CD8-positive, alpha-beta memory T cell (primary cell): ENCODE results near the gene INSL3. TPM values are rescaled to one million over a fixed set of nuclear protein-coding genes. Genes with fewer than 3 reads are reported as not detected.
A peak's percentile ranks its signal among the peaks of the same experiment; 100 is the strongest.

Experiments
- CTCF ChIA-PET: fragments of 350-600 bp; sonication (Branson Sonifier 250); formaldehyde crosslinking; loops from one replicate; lab custom pipeline; 2021; ENCODE audit warnings: antibody characterized with exemption; lab: Charles Lee
- POLR2A ChIA-PET: fragments of 350-600 bp; sonication (Branson Sonifier 250); formaldehyde crosslinking; loops from one replicate; lab custom pipeline; 2021; ENCODE audit warnings: antibody characterized with exemption; lab: Charles Lee
- DNase-seq, 5 donors: peaks; one replicate each; pipeline versions ENCODE4 v3.0.0 to v3.0.0-alpha.2; 2020 to 2022; ENCODE audit warnings: mixed read lengths in 1 of 5
- H3K27ac ChIP-seq: one replicate; pipeline ENCODE4 v1.7.0; 2013; ENCODE audit warnings: low read depth, mild to moderate bottlenecking, low read length, moderate library complexity
- H3K27me3 ChIP-seq: 2 replicates; pipeline ENCODE4 v1.7.0; 2013; ENCODE audit warnings: low read length, mild to moderate bottlenecking; ENCODE audit not compliant: insufficient read depth, poor library complexity, severe bottlenecking
- H3K36me3 ChIP-seq: 2 replicates; pipeline ENCODE4 v1.7.0; 2013; ENCODE audit warnings: mild to moderate bottlenecking, low read length, moderate library complexity; ENCODE audit not compliant: insufficient read depth
- H3K4me1 ChIP-seq: 2 replicates; pipeline ENCODE4 v1.7.0; 2013; ENCODE audit warnings: mild to moderate bottlenecking, low read length, moderate library complexity; ENCODE audit not compliant: insufficient read depth
- H3K4me3 ChIP-seq: 2 replicates; pipeline ENCODE4 v1.7.0; 2013; ENCODE audit warnings: mild to moderate bottlenecking, low read length
- H3K9me3 ChIP-seq: 2 replicates; pipeline ENCODE4 v1.7.0; 2013; ENCODE audit warnings: mild to moderate bottlenecking, low read length
- H3K27ac Mint-ChIP-seq, 8 donors: one replicate each; pipeline ENCODE4 v1.8.0; 2020 to 2021; ENCODE audit warnings: mixed read lengths in 8 of 8, mild to moderate bottlenecking in 6 of 8, inconsistent platforms in 3 of 8, moderate library complexity in 3 of 8
- H3K27me3 Mint-ChIP-seq, 2 donors: one replicate each; pipeline ENCODE4 v1.8.0; 2020 to 2021; ENCODE audit warnings: mixed read lengths in 2 of 2, mild to moderate bottlenecking in 1 of 2, moderate library complexity in 1 of 2
- H3K36me3 Mint-ChIP-seq, 3 donors: one replicate each; pipeline ENCODE4 v1.8.0; 2020 to 2021; ENCODE audit warnings: mixed read lengths in 3 of 3, inconsistent platforms in 1 of 3, mild to moderate bottlenecking in 1 of 3
- H3K4me1 Mint-ChIP-seq, 3 donors: one replicate each; pipeline ENCODE4 v1.8.0; 2020 to 2021; ENCODE audit warnings: mixed read lengths in 3 of 3, inconsistent platforms in 1 of 3, mild to moderate bottlenecking in 1 of 3
- H3K4me3 Mint-ChIP-seq, 7 donors: one replicate each; pipeline ENCODE4 v1.8.0; 2020 to 2021; ENCODE audit warnings: mixed read lengths in 7 of 7, mild to moderate bottlenecking in 6 of 7, moderate library complexity in 4 of 7, inconsistent platforms in 2 of 7
- H3K9me3 Mint-ChIP-seq, 5 donors: one replicate each; pipeline ENCODE4 v1.8.0; 2020 to 2022; ENCODE audit warnings: mixed read lengths in 5 of 5, mild to moderate bottlenecking in 3 of 5, moderate library complexity in 2 of 5, inconsistent platforms in 1 of 5
- polyA plus RNA-seq: library from polyadenylated mRNA; unstranded; fragments of 300-500 nt; fragmentation: Illumina TruSeq; gene quantifications from one replicate; pipeline ENCODE4 v1.2.3, GENCODE V29; 2021
- total RNA-seq, 2 experiments: library from RNA; stranded (reverse); gene quantifications; one replicate each; pipeline ENCODE4 v1.2.3, GENCODE V29; 2021

Gene INSL3
- total and polyA plus RNA-seq, 3 experiments from 2014 or later: 1.8 to 2.9 (median 2.6) TPM

GRCh38 chr19:17826508-17827056, 5.3 kb upstream of the INSL3 start:
- CTCF ChIA-PET: interaction anchor here (1.5 kb wide), 1 partner anchor 44 kb away, joined by 3 read pairs; no protein-coding TSS in a partner anchor
- H3K27ac ChIP-seq: no peak overlapping the region
- POLR2A ChIA-PET: interaction anchor here (0.6 kb wide), 1 partner anchor 20 kb away, joined by 3 read pairs; no protein-coding TSS in a partner anchor

DNA sequence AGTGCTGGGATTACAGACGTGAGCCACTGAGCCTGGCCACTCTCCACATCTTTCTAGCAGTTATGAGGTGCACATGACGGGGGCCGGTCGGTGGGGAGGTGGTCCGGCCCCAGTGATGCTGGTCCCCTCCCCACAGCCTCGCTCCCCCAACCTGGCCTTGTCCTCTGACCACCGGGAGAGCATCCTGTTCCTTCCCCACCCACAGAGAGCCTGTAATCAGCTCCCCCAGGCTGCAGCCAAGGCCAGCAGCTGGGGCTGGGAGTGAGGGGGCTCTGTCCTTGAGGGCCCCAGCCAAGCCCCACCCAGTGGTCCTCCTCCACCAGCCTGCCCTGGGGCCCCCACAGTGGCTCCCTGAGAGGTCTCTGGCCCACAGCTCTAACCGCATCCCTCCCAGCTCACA, 3.0 kb upstream of the INSL3 start:
- ChIA-PET CTCF (no interaction called here), POLR2A (no interaction called here)
- Mint-ChIP-seq H3K4me3 (no peak overlapping the region), H3K4me1 (peaks cover 0 to 4% (median 0%) of the 10 kb centered on the region in 3 donors), H3K27ac (peak overlapping the region in 3 of 8 donors; percentile 13 to 70 (median 51)), H3K27me3 (peaks cover 0 to 2% of the 10 kb centered on the region in 2 donors), H3K36me3 (peaks cover 0 to 26% (median 4%) of the 10 kb centered on the region in 3 donors), H3K9me3 (no peaks in the 10 kb centered on the region)
- no peak for DNase-seq
- Histone ChIP-seq H3K27me3 (no peaks in the 10 kb centered on the region), H3K9me3 (no peaks in the 10 kb centered on the region), H3K27ac (no peak overlapping the region), H3K36me3 (peaks cover 2% of the 10 kb centered on the region), H3K4me3 (no peak overlapping the region), H3K4me1 (no peaks in the 10 kb centered on the region)

More at GRCh38 chr19:17826508-17827056, 5.3 kb upstream of the INSL3 start:
- Mint-ChIP-seq H3K4me1 (peaks cover 0 to 4% (median 0%) of the 10 kb centered on the region in 3 donors), H3K27ac (no peak overlapping the region), H3K36me3 (peaks cover under 1 to 42% (median 4%) of the 10 kb centered on the region in 3 donors), H3K4me3 (no peak overlapping the region), H3K27me3 (peaks cover 0 to 2% of the 10 kb centered on the region in 2 donors), H3K9me3 (no peaks in the 10 kb centered on the region)
- H3K4me1 ChIP-seq: no peaks in the 10 kb centered on the region
- no peak overlapping the region for H3K4me3 ChIP-seq
- H3K9me3 ChIP-seq: no peaks in the 10 kb centered on the region
- H3K36me3 ChIP-seq: peaks cover 19% of the 10 kb centered on the region
- DNase-seq: no peak
- no peaks in the 10 kb centered on the region for H3K27me3 ChIP-seq

GRCh38 chr19:17817668-17818363, 3.5 kb downstream of the INSL3 start:
- POLR2A ChIA-PET: interaction anchor here (0.7 kb wide), 1 partner anchor 1426 kb away, joined by 3 read pairs; no protein-coding TSS in a partner anchor
- Mint-ChIP-seq H3K4me1 (no peaks in the 10 kb centered on the region), H3K27ac (peak overlapping the region in 2 of 8 donors; percentile 41 to 89), H3K27me3 (no peaks in the 10 kb centered on the region), H3K9me3 (no peaks in the 10 kb centered on the region), H3K4me3 (no peak overlapping the region), H3K36me3 (no peaks in the 10 kb centered on the region)
- H3K27me3 ChIP-seq: no peaks in the 10 kb centered on the region
- H3K4me3 ChIP-seq: no peak overlapping the region
- H3K9me3 ChIP-seq: no peaks in the 10 kb centered on the region
- no peak for DNase-seq
- H3K4me1 ChIP-seq: no peaks in the 10 kb centered on the region
- no peak overlapping the region for H3K27ac ChIP-seq
- CTCF ChIA-PET: interaction anchor here (0.7 kb wide), 1 partner anchor 230 kb away, joined by 3 read pairs; no protein-coding TSS in a partner anchor
- H3K36me3 ChIP-seq: no peaks in the 10 kb centered on the region

DNA sequence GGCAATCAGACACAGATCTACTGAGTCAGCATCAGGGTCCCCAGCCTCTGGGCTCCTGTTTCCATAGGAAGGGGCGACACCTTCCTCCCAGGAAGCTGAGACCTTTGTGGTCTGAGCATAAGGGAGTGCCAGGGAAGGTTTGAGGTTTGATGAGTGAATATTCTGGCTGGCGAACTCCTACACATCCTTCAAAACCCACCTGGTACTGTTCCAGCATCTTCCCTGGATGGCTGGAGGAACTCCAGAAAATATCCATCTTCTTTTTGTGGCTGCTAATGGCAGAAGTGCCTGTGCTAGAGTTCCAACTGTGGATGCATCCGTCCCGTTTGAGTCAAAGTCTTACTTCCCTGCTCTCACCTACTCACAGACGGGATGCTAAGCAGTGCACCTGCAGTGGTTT, 9.2 kb downstream of the INSL3 start:
- ChIA-PET POLR2A (no interaction called here), CTCF (no interaction called here)
- H3K27me3 Mint-ChIP-seq: peaks cover 2 to 5% of the 10 kb centered on the region in 2 donors
- no peaks in the 10 kb centered on the region for H3K36me3 ChIP-seq
- H3K27ac ChIP-seq: no peak overlapping the region
- peak overlapping the region in 1 of 8 donors; percentile 36 for H3K27ac Mint-ChIP-seq
- no peak for DNase-seq
- H3K4me1 ChIP-seq: peaks cover 11% of the 10 kb centered on the region
- H3K4me1 Mint-ChIP-seq: peaks cover 4 to 11% (median 9%) of the 10 kb centered on the region in 3 donors
- H3K9me3 ChIP-seq: no peaks in the 10 kb centered on the region
- H3K4me3 Mint-ChIP-seq: no peak overlapping the region
- no peak overlapping the region for H3K4me3 ChIP-seq
- H3K9me3 Mint-ChIP-seq: no peaks in the 10 kb centered on the region
- peaks cover 3% of the 10 kb centered on the region for H3K27me3 ChIP-seq
- no peaks in the 10 kb centered on the region for H3K36me3 Mint-ChIP-seq

GRCh38 chr19:17811681-17812080, 9.6 kb downstream of the INSL3 start:
- ChIA-PET CTCF (no interaction called here), POLR2A (no interaction called here)
- H3K4me3 ChIP-seq: no peak overlapping the region
- H3K27ac ChIP-seq: no peak overlapping the region
- H3K36me3 ChIP-seq: no peaks in the 10 kb centered on the region
- peak overlapping the region in 1 of 8 donors; percentile 36 for H3K27ac Mint-ChIP-seq
- peaks cover 3% of the 10 kb centered on the region for H3K27me3 ChIP-seq
- no peaks in the 10 kb centered on the region for H3K9me3 Mint-ChIP-seq
- H3K9me3 ChIP-seq: no peaks in the 10 kb centered on the region
- H3K4me3 Mint-ChIP-seq: no peak overlapping the region
- no peaks in the 10 kb centered on the region for H3K36me3 Mint-ChIP-seq
- H3K4me1 ChIP-seq: peaks cover 11% of the 10 kb centered on the region
- DNase-seq: no peak
- H3K27me3 Mint-ChIP-seq: peaks cover 2 to 5% of the 10 kb centered on the region in 2 donors
- H3K4me1 Mint-ChIP-seq: peaks cover 4 to 12% (median 11%) of the 10 kb centered on the region in 3 donors

- no peaks in the 10 kb centered on the region for H3K36me3 Mint-ChIP-seq
- Histone ChIP-seq H3K36me3 (no peaks in the 10 kb centered on the region), H3K9me3 (no peaks in the 10 kb centered on the region), H3K27me3 (peaks cover 3% of the 10 kb centered on the region), H3K4me1 (peaks cover 11% of the 10 kb centered on the region), H3K27ac (no peak overlapping the region), H3K4me3 (no peak overlapping the region)
- peaks cover 2 to 5% of the 10 kb centered on the region in 2 donors for H3K27me3 Mint-ChIP-seq
- H3K9me3 Mint-ChIP-seq: no peaks in the 10 kb centered on the region
- peaks cover 4 to 12% (median 11%) of the 10 kb centered on the region in 3 donors for H3K4me1 Mint-ChIP-seq
- no peak overlapping the region for H3K4me3 Mint-ChIP-seq
- ChIA-PET POLR2A (no interaction called here), CTCF (no interaction called here)
- no peak for DNase-seq
- no peak overlapping the region for H3K27ac Mint-ChIP-seq
These were observed 10.2 kb downstream of the INSL3 start for GRCh38 chr19:17811103-17811502.

GRCh38 chr19:17807731-17808316, 13.5 kb downstream of the INSL3 start:
- Mint-ChIP-seq H3K27ac (peak overlapping the region in 3 of 8 donors; percentile 43 to 83 (median 65)), H3K36me3 (no peaks in the 10 kb centered on the region), H3K4me3 (peak overlapping the region in 6 of 7 donors; percentile 43 to 91 (median 75)), H3K27me3 (peaks cover 5% of the 10 kb centered on the region in 2 donors), H3K4me1 (peaks cover 20 to 36% (median 33%) of the 10 kb centered on the region in 3 donors), H3K9me3 (no peaks in the 10 kb centered on the region)
- Histone ChIP-seq H3K4me1 (peaks cover 24% of the 10 kb centered on the region), H3K27me3 (peaks cover 3% of the 10 kb centered on the region), H3K36me3 (no peaks in the 10 kb centered on the region), H3K4me3 (no peak overlapping the region), H3K9me3 (no peaks in the 10 kb centered on the region), H3K27ac (no peak overlapping the region)
- POLR2A ChIA-PET: interaction anchor here (0.9 kb wide), 1 partner anchor 52 kb away, joined by 3 read pairs; the partner anchor contains the start of gene RPL18A
- CTCF ChIA-PET: no interaction called here
- DNase-seq: peak in 3 of 5 donors; percentile 14 to 53 (median 50)
